Subcutaneous abdominal adipose tissue (tissue), 5 donors: ENCODE measurements around the gene PCLO.
A peak's percentile ranks its signal among the peaks of the same experiment; 100 is the strongest.
"Not testable (repeated sequence)": the region's sequence is repeated elsewhere in the genome, so short reads cannot be mapped to it uniquely, and the experiment has no call there.

Experiments
- H3K27ac ChIP-seq: one replicate; pipeline ENCODE4 v1.7.0; 2013; ENCODE audit warnings: low read depth, mild to moderate bottlenecking, inconsistent platforms, low read length, moderate library complexity
- H3K27me3 ChIP-seq, 5 donors: one replicate each; pipeline ENCODE4 v1.7.0; 2013; ENCODE audit warnings: low read length in 5 of 5, inconsistent platforms in 1 of 5; ENCODE audit not compliant: control insufficient read depth in 5 of 5, insufficient read depth in 4 of 5
- H3K36me3 ChIP-seq, 5 donors: one replicate each; pipeline ENCODE4 v1.7.0; 2013; ENCODE audit warnings: low read length in 5 of 5; ENCODE audit not compliant: control insufficient read depth in 5 of 5, insufficient read depth in 5 of 5
- H3K4me1 ChIP-seq, 5 donors: one replicate each; pipeline ENCODE4 v1.7.0; 2013; ENCODE audit warnings: low read length in 5 of 5, mild to moderate bottlenecking in 3 of 5, moderate library complexity in 1 of 5; ENCODE audit not compliant: control insufficient read depth in 5 of 5, insufficient read depth in 5 of 5
- H3K4me3 ChIP-seq, 5 donors: one replicate each; pipeline ENCODE4 v1.7.0; 2013; ENCODE audit warnings: low read length in 5 of 5, low read depth in 1 of 5
- H3K9ac ChIP-seq, 5 donors: one replicate each; pipeline ENCODE4 v1.7.0; 2013; ENCODE audit warnings: low read length in 5 of 5, mild to moderate bottlenecking in 4 of 5, moderate library complexity in 3 of 5
- H3K9me3 ChIP-seq, 5 donors: one replicate each; pipeline ENCODE4 v1.7.0; 2013; ENCODE audit warnings: low read length in 5 of 5; ENCODE audit not compliant: control insufficient read depth in 5 of 5
- donor health status: healthy.
- donor health status: healthy.
- donor health status: healthy.
- donor health status: healthy.
- donor health status: healthy.

PCLO gene

DNA sequence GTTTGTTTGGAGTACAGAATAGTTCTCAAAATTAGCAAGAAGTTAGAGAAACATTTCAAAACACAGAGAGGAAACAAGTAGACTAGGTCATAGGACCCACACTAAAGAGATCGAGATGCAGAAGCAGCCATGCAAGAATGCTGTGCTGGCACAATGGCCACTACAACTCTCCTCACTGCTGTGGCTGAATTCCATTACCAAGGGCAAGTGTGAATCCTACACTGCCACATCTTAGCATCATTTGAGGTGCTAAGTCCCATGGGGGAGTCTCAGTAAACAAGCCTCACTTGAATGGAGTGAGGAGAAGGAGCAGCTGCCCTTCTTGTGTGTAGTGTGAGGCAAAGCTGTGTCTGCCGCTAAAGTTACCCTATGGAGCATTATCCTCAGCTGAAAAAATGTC lies 56.7 kb downstream of the PCLO start:
- no peak overlapping the region for H3K4me3 ChIP-seq
- H3K4me1 ChIP-seq = peaks cover 0 to 12% (median 0%) of the 10 kb centered on the region in 5 donors
- H3K9ac ChIP-seq = no peak overlapping the region
- no peak overlapping the region for H3K27ac ChIP-seq
- H3K36me3 ChIP-seq = no peaks in the 10 kb centered on the region
- no peaks in the 10 kb centered on the region for H3K27me3 ChIP-seq
- no peaks in the 10 kb centered on the region for H3K9me3 ChIP-seq

DNA sequence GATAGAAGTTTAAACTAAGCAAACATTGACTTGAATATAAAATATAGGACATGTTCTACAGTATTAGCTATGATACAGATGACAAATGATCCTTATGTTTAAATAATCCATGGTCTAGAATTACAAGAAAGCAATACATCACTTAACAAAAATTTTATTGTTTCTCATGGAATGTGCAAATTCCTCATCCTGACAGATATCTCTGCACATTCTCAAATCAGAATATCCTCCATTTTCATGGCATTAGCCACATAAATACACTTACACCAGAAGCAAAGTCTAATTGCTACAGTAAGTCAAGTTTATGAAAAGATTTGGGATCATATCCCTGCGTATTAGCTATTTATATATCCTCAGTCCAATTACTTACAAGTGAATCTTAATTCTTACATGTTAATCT lies 57.6 kb downstream of the PCLO start:
- H3K9ac ChIP-seq = no peak overlapping the region
- H3K4me1 ChIP-seq = peaks cover 0 to 10% (median 0%) of the 10 kb centered on the region in 5 donors
- no peaks in the 10 kb centered on the region for H3K9me3 ChIP-seq
- H3K27ac ChIP-seq = no peak overlapping the region
- no peaks in the 10 kb centered on the region for H3K27me3 ChIP-seq
- H3K4me3 ChIP-seq = no peak overlapping the region
- no peaks in the 10 kb centered on the region for H3K36me3 ChIP-seq

DNA sequence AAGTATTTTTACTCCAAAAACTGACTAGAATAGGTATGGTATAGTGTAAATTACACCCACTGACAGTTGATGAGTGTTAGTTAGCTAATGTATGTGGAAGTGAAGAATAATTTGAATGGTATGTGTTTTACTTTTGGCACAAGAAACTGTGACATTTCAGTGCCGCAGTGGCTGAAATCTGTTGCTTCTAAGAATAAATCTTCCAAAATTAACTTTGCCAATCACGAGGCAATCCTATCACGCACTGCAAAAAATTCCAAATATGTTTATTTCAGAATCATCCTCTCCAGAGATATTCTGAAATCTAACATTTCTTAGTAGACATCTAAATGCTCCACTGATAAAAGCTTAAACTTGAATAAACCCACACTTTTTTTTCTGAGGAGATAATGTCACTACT lies 61.2 kb downstream of the PCLO start:
- Histone ChIP-seq H3K9ac (peak overlapping the region in 1 of 5 donors; percentile 17), H3K27me3 (no peaks in the 10 kb centered on the region), H3K27ac (no peak overlapping the region), H3K4me3 (peak overlapping the region in 1 of 5 donors; percentile 22), H3K36me3 (no peaks in the 10 kb centered on the region), H3K9me3 (no peaks in the 10 kb centered on the region), H3K4me1 (peaks cover 0 to 10% (median 0%) of the 10 kb centered on the region in 5 donors)

GRCh38 chr7:83096065-83096580 lies 66.6 kb downstream of the PCLO start:
- no peaks in the 10 kb centered on the region for H3K36me3 ChIP-seq
- H3K9ac ChIP-seq = no peak overlapping the region
- no peaks in the 10 kb centered on the region for H3K9me3 ChIP-seq
- peaks cover 0 to 8% (median 0%) of the 10 kb centered on the region in 5 donors for H3K4me1 ChIP-seq
- H3K27ac ChIP-seq = no peak overlapping the region
- no peaks in the 10 kb centered on the region for H3K27me3 ChIP-seq
- H3K4me3 ChIP-seq = no peak overlapping the region

GRCh38 chr7:83085299-83085698 lies 77.4 kb downstream of the PCLO start:
- H3K4me1 ChIP-seq = peaks cover 0 to 16% (median 0%) of the 10 kb centered on the region in 5 donors
- H3K9ac ChIP-seq = no peak overlapping the region

DNA sequence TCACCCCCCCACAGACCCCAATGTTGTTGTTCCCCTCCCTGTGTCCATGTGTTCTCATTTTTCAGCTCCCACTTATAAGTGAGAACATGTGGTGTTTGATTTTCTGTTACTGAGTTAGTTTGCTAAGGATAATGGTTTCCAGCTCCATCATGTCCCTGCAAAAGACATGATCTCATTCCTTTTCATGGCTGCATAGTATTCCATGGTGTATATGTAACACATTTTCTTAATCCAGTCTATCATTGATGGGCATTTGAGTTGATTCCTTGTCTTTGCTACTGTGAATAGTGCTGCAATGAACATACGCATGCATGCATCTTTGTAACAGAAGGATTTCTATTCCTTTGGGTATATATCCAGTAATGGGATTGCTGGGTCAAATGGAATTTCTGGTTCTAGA lies 82.8 kb downstream of the PCLO start:
- not testable (repeated sequence) for H3K36me3 ChIP-seq, H3K9me3 ChIP-seq, H3K4me3 ChIP-seq, H3K27ac ChIP-seq, H3K9ac ChIP-seq, H3K4me1 ChIP-seq, H3K27me3 ChIP-seq

More at GRCh38 chr7:83085299-83085698, 77.4 kb downstream of the PCLO start:
- Histone ChIP-seq H3K27ac (no peak overlapping the region), H3K36me3 (no peaks in the 10 kb centered on the region), H3K27me3 (no peaks in the 10 kb centered on the region), H3K9me3 (peaks cover 0 to under 1% (median 0%) of the 10 kb centered on the region in 5 donors), H3K4me3 (no peak overlapping the region)

GRCh38 chr7:83077328-83077727 lies 85.4 kb downstream of the PCLO start:
- Histone ChIP-seq H3K27ac (no peak overlapping the region), H3K9ac (no peak overlapping the region), H3K4me1 (peaks cover 0 to 3% (median 0%) of the 10 kb centered on the region in 5 donors), H3K4me3 (peak overlapping the region in 2 of 5 donors; percentile 29 to 37), H3K9me3 (peaks cover 0 to 4% (median 0%) of the 10 kb centered on the region in 5 donors), H3K36me3 (no peaks in the 10 kb centered on the region), H3K27me3 (no peaks in the 10 kb centered on the region)

GRCh38 chr7:83072576-83073517 lies 89.8 kb downstream of the PCLO start:
- Histone ChIP-seq H3K4me3 (no peak overlapping the region), H3K4me1 (peaks cover 0 to 3% (median 0%) of the 10 kb centered on the region in 5 donors)

DNA sequence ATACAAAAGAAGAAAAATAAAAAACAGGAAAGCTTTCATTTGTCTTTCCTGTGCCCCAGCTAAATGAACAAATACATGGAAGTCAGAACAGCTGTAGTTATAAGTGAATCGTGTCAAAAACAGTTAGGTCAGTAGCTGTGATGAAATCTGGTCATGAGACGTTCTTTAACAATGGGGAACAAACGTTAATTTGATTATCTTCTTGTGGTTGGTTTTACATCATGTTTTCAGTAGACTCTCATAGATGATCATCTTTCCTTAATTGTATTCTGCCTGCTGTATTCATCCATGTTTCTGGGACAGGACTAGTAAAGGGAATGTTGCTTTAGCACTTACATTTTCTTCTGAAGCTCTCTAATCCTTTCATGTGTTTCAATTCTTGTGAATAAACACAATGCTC lies 97.0 kb downstream of the PCLO start:
- H3K36me3 ChIP-seq = no peaks in the 10 kb centered on the region
- H3K27ac ChIP-seq = no peak overlapping the region
- H3K27me3 ChIP-seq = no peaks in the 10 kb centered on the region
- no peaks in the 10 kb centered on the region for H3K4me1 ChIP-seq
- H3K9me3 ChIP-seq = no peaks in the 10 kb centered on the region
- H3K9ac ChIP-seq = no peak overlapping the region
- no peak overlapping the region for H3K4me3 ChIP-seq

More at GRCh38 chr7:83072576-83073517, 89.8 kb downstream of the PCLO start:
- no peaks in the 10 kb centered on the region for H3K36me3 ChIP-seq
- no peak overlapping the region for H3K9ac ChIP-seq
- no peaks in the 10 kb centered on the region for H3K9me3 ChIP-seq
- no peak overlapping the region for H3K27ac ChIP-seq
- H3K27me3 ChIP-seq = no peaks in the 10 kb centered on the region

DNA sequence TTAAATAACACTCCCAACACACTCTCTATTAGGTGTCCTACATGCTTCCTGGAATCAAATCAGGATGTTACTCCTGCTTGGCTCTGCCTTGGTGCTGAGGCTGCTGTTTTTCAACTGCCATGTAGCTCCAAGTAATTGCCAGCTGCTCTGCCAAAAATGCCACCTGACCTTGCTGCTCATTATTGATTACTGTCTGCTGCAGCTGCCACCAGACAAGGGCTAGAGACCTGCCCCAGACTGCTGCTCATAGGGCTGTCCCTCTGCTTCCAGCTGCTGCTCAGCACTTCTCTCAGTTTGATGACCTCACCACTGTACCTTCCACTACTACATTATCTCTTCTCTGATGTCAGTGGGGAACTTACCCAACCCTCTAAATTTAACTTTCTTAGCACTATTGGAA lies 102.5 kb downstream of the PCLO start:
- no peak overlapping the region for H3K4me3 ChIP-seq
- H3K4me1 ChIP-seq = peaks cover 0 to 3% (median 0%) of the 10 kb centered on the region in 5 donors
- no peaks in the 10 kb centered on the region for H3K36me3 ChIP-seq
- H3K27me3 ChIP-seq = no peaks in the 10 kb centered on the region
- no peaks in the 10 kb centered on the region for H3K9me3 ChIP-seq
- no peak overlapping the region for H3K27ac ChIP-seq
- no peak overlapping the region for H3K9ac ChIP-seq
